HEK293T (cell line): ENCODE results near the gene MSMP.

ENCODE experiments used
- CTCF ChIA-PET: fragments of 350-600 bp; formaldehyde crosslinking; extraction: SDS; loops from one replicate; lab custom pipeline; 2021; ENCODE audit warnings: antibody characterized with exemption, inconsistent platforms; lab: Yijun Ruan, JAX
- POLR2A ChIA-PET: fragments of 350-600 bp; formaldehyde crosslinking; extraction: SDS; loops from one replicate; lab custom pipeline; 2020; ENCODE audit warnings: antibody characterized with exemption, inconsistent platforms; lab: Yijun Ruan, JAX
- DNase-seq: peaks from one replicate; pipeline ENCODE4 v3.0.0; 2012; ENCODE audit warnings: mixed read lengths; ENCODE audit errors: extremely low spot score
- ARNT ChIP-seq: fragments of 450-650 bp; IDR thresholded peaks from 2 replicates; pipeline ENCODE4 v1.6.1; 2017; ENCODE audit warnings: mild to moderate bottlenecking
- BHLHE40 ChIP-seq: fragments of 450-650 bp; IDR thresholded peaks from 2 replicates; pipeline ENCODE4 v1.6.1; 2016; ENCODE audit warnings: mild to moderate bottlenecking, moderate library complexity, borderline replicate concordance
- CTBP1 ChIP-seq: fragments of 450-650 bp; IDR thresholded peaks from 2 replicates; pipeline ENCODE4 v1.6.1; 2016; ENCODE audit warnings: borderline replicate concordance
- ELF4 ChIP-seq: fragments of 450-650 bp; IDR thresholded peaks from 2 replicates; pipeline ENCODE4 v1.6.1; 2017; ENCODE audit warnings: antibody characterized with exemption
- FOXA1 ChIP-seq: fragments of 450-650 bp; IDR thresholded peaks from 2 replicates; pipeline ENCODE4 v1.6.1; 2016; ENCODE audit warnings: mild to moderate bottlenecking
- FOXK2 ChIP-seq: fragments of 450-650 bp; IDR thresholded peaks from 2 replicates; pipeline ENCODE4 v1.6.1; 2016; ENCODE audit warnings: mild to moderate bottlenecking
- FOXM1 ChIP-seq: fragments of 450-650 bp; IDR thresholded peaks from 2 replicates; pipeline ENCODE4 v1.6.1; 2017; ENCODE audit warnings: mild to moderate bottlenecking, borderline replicate concordance
- HDGF ChIP-seq: fragments of 450-650 bp; IDR thresholded peaks from 2 replicates; pipeline ENCODE4 v1.6.1; 2017; ENCODE audit warnings: antibody characterized with exemption, borderline replicate concordance
- L3MBTL2 ChIP-seq: fragments of 450-650 bp; conservative IDR thresholded peaks from 2 replicates; pipeline ENCODE4 v1.6.1; 2016; ENCODE audit warnings: mild to moderate bottlenecking
- LEF1 ChIP-seq: fragments of 450-650 bp; IDR thresholded peaks from 2 replicates; pipeline ENCODE4 v1.6.1; 2017; ENCODE audit warnings: mild to moderate bottlenecking, borderline replicate concordance
- NFRKB ChIP-seq: fragments of 450-650 bp; IDR thresholded peaks from 2 replicates; pipeline ENCODE4 v1.6.1; 2016; ENCODE audit warnings: mild to moderate bottlenecking, moderate library complexity
- SP1 ChIP-seq: fragments of 450-650 bp; IDR thresholded peaks from 2 replicates; pipeline ENCODE4 v1.6.1; 2017
- SUZ12 ChIP-seq: fragments of 450-650 bp; IDR thresholded peaks from 2 replicates; pipeline ENCODE4 v1.6.1; 2016; ENCODE audit warnings: mild to moderate bottlenecking
- TARDBP ChIP-seq: fragments of 450-650 bp; IDR thresholded peaks from 2 replicates; pipeline ENCODE4 v1.6.1; 2016
- ZNF384 ChIP-seq: fragments of 450-650 bp; IDR thresholded peaks from 2 replicates; pipeline ENCODE4 v1.6.1; 2016
- TF ChIP-seq, protein P1 (sequence below): fragments of 450-650 bp; IDR thresholded peaks from 2 replicates; pipeline ENCODE4 v1.6.1; 2016

Gene MSMP

DNA sequence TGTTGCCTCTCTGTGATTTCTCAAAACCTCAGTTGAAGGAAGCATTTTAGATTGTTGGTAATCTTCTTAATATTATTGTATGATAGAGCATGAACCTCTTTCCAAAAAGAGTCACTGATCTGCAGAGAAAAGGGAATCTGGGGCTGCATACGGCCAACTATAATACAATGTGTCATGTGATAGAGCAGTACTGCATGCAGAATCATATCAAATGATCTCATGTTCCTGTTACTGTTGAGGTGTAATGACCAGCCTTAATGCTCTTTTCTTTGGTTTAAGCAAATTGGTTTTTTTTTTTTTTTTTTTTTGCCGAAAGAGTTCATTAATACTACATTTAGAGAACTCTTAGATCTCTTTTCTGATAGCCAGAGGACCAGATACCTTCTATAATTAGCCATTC, 12.9 kb upstream of the MSMP start:
- no peak for DNase-seq
- POLR2A ChIA-PET, result no interaction called here
- no peak for TF ChIP-seq FOXA1
- TF ChIP-seq ELF4, result no peak
- TF ChIP-seq SUZ12, result no peak
- no peak for TF ChIP-seq CTBP1
- no peak for TF ChIP-seq LEF1
- no peak for TF ChIP-seq ARNT
- TF ChIP-seq FOXK2, result no peak
- no peak for TF ChIP-seq SP1
- no peak for TF ChIP-seq HDGF
- TF ChIP-seq FOXM1, result no peak
- TF ChIP-seq NFRKB, result no peak
- TF ChIP-seq L3MBTL2, result no peak
- CTCF ChIA-PET, result no interaction called here

DNA sequence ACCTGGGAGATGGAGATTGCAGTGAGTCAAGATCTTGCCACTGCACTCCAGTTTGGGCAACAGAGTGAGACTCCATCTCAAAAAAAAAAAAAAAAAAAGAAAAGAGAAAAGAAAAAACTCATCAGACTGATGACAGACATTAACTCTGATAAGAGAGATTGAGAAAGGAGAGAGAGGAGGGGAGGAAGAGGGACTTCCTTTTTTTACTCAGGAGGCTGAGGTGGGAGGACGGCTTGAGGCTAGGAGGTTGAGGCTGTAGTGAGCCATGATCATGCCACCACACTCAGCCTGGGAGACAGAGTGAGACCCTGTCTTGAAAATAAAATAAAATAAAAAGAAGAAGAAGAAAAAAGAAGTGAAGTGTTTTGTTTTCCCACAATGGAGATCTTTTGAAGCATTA, 9.7 kb upstream of the MSMP start:
- POLR2A ChIA-PET, result no interaction called here
- TF ChIP-seq ZNF384 (no peak), LEF1 (no peak), FOXM1 (no peak), SUZ12 (no peak), ARNT (no peak), CTBP1 (no peak)
- DNase-seq, result no peak
- CTCF ChIA-PET, result no interaction called here

DNA sequence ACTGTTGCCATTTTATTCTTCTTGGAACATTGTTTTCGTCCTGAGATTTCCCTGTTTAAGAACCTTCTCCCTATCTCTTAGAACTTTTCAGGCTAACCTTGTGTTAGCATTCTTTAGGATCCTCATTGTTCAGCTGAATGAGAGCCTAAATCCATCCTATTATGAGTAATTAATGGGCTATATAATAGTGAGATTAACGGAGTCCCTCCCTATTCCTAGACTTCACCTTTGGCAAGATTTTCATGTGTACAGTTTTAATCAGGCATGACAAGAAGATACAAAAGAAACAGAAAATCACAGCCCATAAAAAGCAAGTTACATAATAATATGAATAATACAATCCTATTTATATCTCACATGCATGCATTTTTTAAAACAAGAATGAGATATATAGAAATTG, 9.1 kb upstream of the MSMP start:
- no peak for DNase-seq
- POLR2A ChIA-PET, result no interaction called here
- CTCF ChIA-PET, result interaction anchor here (0.7 kb wide), 1 partner anchor 71 kb away, joined by 7 read pairs; no protein-coding TSS in a partner anchor
- TF ChIP-seq FOXA1, result no peak
- TF ChIP-seq HDGF, result no peak
- no peak for TF ChIP-seq TARDBP
- TF ChIP-seq LEF1, result no peak

DNA sequence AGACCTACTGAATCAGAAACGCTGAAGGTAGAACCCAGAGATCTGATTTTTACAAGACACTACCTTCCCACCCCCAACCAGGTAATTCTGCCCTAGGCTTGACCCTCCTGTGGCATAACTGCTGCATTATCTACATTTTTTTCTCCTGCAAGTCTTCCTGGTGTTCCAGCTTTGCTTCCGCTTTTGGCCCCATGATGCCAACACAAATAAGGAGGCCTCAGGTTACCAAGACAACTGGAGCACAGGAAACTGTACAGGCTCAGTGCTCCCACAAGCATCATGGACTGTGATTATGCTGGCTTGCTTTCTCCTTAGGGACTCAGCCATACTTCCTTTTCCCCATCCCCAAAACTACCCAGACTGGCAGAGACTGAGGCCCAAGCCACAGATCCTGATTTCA, 6.6 kb upstream of the MSMP start:
- ChIA-PET CTCF (no interaction called here), POLR2A (interaction anchor here (2.4 kb wide), 1 partner anchor 12 kb away, joined by 5 read pairs; the partner anchor contains the start of genes GBA2 and RGP1)

DNA sequence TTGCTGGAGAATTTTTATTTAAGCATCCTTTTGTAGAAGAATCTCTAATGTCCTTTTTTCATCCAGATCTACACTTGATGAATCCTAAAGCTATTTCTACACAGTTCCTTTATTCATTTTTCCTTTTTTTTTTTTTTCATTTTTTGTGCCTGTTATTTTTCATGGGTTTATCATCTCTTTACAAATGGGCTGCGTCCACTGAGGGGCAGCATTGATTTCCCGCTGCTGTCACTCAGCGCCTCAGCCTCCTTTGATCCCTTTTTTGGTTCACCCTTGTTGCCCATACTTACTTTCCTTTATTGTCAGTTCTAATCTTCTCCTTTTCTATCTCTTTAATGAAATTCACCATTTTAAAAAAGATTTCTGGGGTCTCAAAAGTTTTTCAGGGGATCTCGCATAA, 5.7 kb upstream of the MSMP start:
- no peak for DNase-seq
- ChIA-PET CTCF (no interaction called here), POLR2A (no interaction called here)
- TF ChIP-seq SP1, result no peak
- TF ChIP-seq, protein P1, sequence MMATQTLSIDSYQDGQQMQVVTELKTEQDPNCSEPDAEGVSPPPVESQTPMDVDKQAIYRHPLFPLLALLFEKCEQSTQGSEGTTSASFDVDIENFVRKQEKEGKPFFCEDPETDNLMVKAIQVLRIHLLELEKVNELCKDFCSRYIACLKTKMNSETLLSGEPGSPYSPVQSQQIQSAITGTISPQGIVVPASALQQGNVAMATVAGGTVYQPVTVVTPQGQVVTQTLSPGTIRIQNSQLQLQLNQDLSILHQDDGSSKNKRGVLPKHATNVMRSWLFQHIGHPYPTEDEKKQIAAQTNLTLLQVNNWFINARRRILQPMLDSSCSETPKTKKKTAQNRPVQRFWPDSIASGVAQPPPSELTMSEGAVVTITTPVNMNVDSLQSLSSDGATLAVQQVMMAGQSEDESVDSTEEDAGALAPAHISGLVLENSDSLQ, result peak; percentile 51

More for the DNA sequence above, 6.6 kb upstream of the MSMP start:
- no peak for DNase-seq
- no peak for TF ChIP-seq ELF4
- TF ChIP-seq HDGF, result no peak
- no peak for TF ChIP-seq SUZ12
- TF ChIP-seq ZNF384, result no peak
- no peak for TF ChIP-seq CTBP1
- TF ChIP-seq ARNT, result no peak
- no peak for TF ChIP-seq L3MBTL2
- no peak for TF ChIP-seq FOXA1
- no peak for TF ChIP-seq SP1
- TF ChIP-seq, protein P1, result no peak
- no peak for TF ChIP-seq FOXM1
- no peak for TF ChIP-seq NFRKB
- TF ChIP-seq LEF1, result no peak
- TF ChIP-seq BHLHE40, result no peak
- TF ChIP-seq FOXK2, result no peak
- no peak for TF ChIP-seq TARDBP

DNA sequence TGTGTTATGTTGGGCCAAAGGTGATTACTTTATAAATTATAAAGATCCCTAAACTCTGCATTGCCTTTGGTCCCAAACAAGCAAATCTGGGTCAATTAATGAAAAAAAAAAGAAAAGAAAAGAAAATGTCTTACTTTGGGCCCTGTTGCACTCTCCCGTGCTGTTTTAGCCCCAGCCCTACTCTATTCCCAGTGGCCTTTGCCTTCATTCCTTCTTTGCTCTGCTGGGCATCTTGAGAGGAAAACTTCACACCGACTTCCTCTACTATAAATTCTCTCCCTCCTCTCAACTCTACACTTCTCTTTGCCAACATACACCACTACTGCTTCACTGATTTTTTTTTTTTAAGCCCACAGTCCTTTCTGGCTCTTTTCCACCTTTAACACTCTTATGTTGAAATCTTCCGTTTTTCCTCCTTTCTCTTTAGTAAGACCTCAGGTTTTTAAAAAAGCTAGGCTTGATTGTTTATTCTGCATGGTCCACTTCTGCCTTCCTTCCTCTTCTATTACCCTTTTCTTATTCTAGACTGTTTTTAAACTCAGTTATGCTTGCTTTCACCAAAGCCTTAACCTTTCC, 4.5 kb upstream of the MSMP start:
- CTCF ChIA-PET, result interaction anchor here (0.6 kb wide), 1 partner anchor 1962 kb away, joined by 3 read pairs; no protein-coding TSS in a partner anchor
- POLR2A ChIA-PET, result no interaction called here
- TF ChIP-seq NFRKB (no peak), HDGF (no peak), SUZ12 (no peak)
- TF ChIP-seq, protein P1, result no peak
- no peak for DNase-seq

DNA sequence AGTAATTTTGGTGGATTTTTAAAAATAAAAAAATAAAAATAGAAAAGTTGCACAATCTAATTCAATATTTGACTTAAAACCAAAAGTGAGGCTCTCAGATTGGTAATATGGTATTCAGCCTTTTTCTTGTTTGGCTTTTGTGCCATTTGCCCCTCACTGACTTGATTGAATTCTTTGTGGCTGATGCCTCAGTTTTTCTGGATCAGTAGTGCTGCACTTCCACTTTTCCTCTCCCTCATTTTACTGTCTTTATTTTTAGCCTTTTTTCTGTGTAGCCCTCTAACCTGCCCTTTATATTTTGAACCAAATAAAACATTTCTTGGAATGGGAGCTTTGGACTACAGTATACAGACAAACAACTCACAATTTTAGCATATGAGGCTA, 3.8 kb upstream of the MSMP start:
- POLR2A ChIA-PET, result no interaction called here
- no peak for DNase-seq
- CTCF ChIA-PET, result no interaction called here

More for the DNA sequence above, 3.8 kb upstream of the MSMP start:
- TF ChIP-seq LEF1 (no peak), CTBP1 (no peak), SUZ12 (no peak)
- TF ChIP-seq, protein P1, result no peak
